HG02642 (cell line): ENCODE measurements around the gene EFS.

Source experiments
- ATAC-seq: cut with Tn5 transposase; IDR thresholded peaks from one replicate; pipeline ENCODE4 v1.9.1; 2021; ENCODE audit warnings: mild to moderate bottlenecking; ENCODE audit not compliant: unreplicated experiment, poor library complexity

EFS gene

DNA sequence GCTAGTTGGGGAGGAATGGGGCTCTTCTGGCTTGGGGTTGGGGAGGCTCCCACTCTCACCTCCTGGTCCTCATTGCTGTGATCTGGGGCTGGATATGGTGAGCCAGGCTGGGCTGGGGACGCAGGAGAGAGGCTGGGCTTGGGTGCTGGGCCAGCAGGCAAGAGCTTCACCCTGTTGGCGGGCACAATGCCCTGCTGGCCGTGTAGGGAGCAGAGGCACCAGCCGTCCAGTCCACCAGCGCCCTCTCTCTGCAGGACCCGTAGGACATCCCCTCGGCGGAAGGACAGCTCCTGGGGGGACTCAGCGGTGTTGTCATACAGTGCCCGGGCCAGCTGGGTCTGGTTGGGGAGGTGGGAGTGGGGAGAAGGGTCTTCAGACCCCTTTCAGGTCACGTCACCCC lies 4.5 kb downstream of the EFS start:
- ATAC-seq: no peak

- ATAC-seq: no peak
Measured at GRCh38 chr14:23359722-23360447, 5.1 kb downstream of the EFS start.

- ATAC-seq: no peak
Measured at GRCh38 chr14:23359167-23359626, 5.8 kb downstream of the EFS start.

DNA sequence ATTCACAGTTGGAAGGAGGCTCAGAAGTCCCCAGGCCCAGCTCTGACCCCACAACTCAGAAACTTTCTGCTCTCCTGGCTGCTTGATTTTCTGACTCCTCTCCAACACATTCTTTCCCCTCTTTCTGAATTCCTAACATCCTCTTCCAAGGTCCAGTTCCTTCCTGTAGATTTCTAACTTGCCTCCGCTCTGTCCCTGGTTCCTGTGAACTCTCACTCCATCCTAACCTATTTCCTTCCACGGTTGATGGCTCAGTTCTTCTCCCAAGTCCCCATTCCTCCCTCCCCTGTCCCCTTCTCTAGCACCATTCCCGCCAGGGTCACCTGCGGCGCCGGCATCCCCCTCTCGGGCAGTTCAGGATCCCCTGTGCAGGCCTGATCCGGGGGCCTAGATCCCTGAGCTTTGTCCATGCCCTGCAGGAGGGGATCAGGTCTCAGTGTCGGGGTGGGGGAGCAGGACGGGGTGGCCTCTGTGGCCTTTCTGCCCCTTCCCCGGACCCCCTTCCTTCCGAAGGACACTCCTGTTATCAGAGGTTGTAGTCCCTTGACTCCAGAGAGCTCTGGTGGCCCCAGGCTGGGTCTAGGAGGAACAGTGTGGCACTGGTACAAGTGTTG lies 6.3 kb downstream of the EFS start:
- no peak for ATAC-seq

GRCh38 chr14:23358042-23358441 lies 6.9 kb downstream of the EFS start:
- ATAC-seq: no peak

DNA sequence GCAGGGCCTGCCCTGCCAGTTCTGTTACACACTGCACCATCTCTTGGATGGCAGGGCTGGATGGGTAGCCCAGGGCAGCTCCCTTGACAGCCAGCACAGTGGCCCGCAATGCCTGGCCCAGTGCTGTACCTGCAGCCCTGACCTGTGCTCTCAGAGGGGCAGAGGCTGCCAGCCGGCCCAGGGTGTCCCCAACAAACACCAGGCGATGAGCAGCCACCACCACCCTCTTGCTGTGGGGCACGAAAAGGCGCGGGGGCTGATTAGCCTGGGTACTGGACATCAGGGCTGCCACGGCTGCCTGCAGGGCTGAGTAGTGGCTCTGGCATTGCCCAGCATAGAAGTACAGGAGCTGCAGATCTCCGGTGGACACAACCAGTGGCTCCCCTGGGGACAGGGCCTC lies 7.7 kb downstream of the EFS start:
- no peak for ATAC-seq

GRCh38 chr14:23356662-23357061 lies 8.3 kb downstream of the EFS start:
- ATAC-seq: no peak

GRCh38 chr14:23355871-23356435 lies 9.0 kb downstream of the EFS start:
- no peak for ATAC-seq

GRCh38 chr14:23354990-23355389 lies 10.0 kb downstream of the EFS start:
- ATAC-seq: no peak

GRCh38 chr14:23353433-23353780 lies 11.6 kb downstream of the EFS start:
- no peak for ATAC-seq

- ATAC-seq: no peak
Measured at GRCh38 chr14:23352506-23353432, 12.2 kb downstream of the EFS start, which contains the start of gene SLC22A17. TSS of gene SLC22A17 (minus strand) at chr14:23352887.

- no peak for ATAC-seq
Measured at GRCh38 chr14:23351681-23352505, 13.1 kb downstream of the EFS start.

DNA sequence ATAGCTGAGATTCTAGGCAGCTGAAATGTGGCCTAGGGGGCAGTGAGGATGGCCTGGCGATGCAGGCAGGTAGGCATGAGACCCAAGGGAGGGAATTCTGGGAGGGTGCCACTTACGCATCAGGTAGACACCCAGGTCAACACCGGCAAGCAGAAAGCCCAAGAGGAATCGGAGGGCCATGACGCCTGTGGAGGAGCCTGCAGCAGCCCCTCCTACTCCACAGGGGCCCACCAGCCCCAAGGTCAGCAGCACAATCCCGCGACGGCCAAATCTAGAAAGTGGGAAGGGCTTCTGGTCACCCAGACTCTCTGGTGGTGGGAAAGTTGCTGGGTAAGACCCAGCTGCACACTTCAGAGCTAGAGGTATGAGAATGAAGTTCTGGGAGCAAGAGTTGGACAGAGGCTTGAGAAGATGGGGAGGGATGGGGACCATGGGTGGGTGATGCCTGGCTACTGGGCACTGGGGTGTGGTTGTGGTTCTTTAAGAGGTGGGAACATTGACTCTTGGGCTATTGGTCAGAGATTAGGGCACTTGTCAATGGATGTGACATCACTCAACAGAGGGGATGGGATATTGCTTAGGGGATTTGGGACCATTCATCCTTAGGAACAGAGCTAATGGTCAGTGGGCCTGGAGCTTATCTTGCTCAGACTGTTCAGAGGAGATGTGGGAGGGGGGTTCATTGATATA lies 15.7 kb downstream of the EFS start:
- ATAC-seq: no peak

DNA sequence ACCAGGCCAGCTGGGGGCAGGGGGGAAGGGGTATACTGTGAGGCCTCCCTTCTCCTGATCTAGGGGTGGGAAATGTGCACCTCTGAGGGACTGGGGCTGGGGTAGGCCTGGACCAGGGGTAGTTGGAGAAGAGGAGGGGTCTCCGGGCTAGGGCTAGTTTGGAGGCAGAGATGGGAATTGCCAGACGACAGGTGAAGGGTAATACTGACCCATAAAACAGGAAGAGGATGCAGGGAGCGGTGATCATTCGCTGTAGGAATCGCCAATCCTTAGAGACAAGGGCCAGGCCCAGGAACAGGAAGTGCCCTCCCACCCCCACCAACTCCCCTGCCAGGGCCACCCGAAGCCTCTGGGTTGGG lies 16.7 kb downstream of the EFS start:
- no peak for ATAC-seq

- ATAC-seq: no peak
Measured at GRCh38 chr14:23347406-23348296, 17.3 kb downstream of the EFS start.

DNA sequence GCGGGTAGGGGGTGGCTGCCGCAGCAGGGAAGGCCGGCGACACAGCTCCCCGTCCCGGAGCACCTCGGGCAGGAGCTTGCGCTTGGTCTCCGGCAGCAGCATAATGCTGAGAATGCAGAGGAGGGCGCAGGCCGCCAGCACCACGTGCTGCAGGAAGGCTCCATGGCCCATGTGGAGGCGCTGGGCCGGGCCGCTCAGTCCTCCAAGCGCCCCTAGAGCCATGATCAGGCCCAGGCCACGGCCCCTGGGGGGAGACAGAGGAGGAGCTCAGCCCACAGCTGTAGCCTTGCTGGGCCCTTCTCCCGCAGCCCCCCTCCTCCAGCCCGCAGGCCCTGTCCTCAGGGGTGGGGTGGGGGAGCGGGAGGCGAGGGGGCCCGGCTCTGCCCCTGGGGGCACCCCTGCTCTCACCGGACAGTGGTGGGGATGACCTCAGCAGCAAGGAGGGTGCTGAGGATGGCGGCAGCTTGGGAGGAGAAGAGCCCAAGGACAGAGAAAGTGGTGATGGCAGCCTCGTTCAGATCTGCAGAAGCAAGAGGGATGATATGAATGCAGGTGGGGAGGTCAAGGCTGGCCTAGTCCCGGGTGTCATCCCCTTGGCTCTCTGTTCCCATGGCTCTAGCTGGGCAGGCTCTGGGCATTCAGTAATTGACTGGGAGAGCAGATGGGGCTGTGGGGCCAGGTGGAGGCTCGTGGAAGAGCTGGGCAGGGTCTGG lies 18.1 kb downstream of the EFS start:
- no peak for ATAC-seq

DNA sequence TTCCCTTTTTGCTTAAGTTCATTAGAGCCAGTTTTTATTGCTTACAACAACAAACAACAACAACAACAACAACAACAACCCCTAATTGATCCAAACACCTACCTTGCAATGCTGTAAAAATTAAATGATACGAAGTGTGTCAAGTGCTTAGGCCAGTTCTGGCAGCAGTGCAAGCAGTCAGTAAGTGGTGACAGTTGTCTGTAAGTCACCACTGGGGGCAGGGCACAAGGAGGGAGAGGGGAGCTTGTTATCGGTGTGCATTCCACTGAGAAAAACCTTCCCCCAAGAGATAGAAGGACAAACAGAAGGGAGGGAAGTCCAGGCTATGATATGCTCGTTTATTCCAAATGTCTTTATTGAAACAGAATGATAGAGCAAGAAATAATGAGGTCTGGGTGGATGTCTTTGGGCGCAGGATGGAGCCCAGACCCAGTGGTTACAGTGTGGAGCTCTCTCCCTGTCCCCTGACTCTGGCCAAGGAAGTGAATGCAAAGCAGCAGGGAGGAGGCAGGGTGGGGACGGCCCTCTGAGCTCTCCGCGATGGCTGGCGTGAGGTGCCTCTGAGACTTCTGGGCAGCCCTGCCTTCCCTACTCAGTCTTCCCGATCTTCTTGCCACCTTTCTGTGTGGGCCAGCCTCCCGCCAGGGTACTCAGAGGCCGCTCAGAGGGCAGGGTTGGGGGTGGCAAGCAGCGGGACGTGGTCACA lies 18.8 kb downstream of the EFS start:
- no peak for ATAC-seq
